H9 (cell line): ENCODE data around the gene RALGAPA2. TPM values are rescaled to one million over a fixed set of nuclear protein-coding genes. Genes with fewer than 3 reads are reported as not detected.

ENCODE experiments used
- DNase-seq: peaks from one replicate; pipeline ENCODE4 v3.0.0-alpha.2; 2017
- H2AFZ ChIP-seq: one replicate; pipeline ENCODE4 v1.6.1; 2013; ENCODE audit warnings: mild to moderate bottlenecking, low read length, control low read depth, moderate library complexity
- H2AK5ac ChIP-seq: 2 replicates; pipeline ENCODE4 v1.6.1; 2013; ENCODE audit warnings: low read length, control low read depth, mixed read lengths; ENCODE audit not compliant: insufficient read length
- H2BK120ac ChIP-seq: one replicate; pipeline ENCODE4 v1.6.1; 2013; ENCODE audit warnings: low read depth, mild to moderate bottlenecking, low read length, control low read depth, inconsistent platforms; ENCODE audit not compliant: poor library complexity, severe bottlenecking
- H2BK12ac ChIP-seq: 2 replicates; pipeline ENCODE4 v1.6.1; 2013; ENCODE audit warnings: low read length, control low read depth, mixed read lengths, low read depth; ENCODE audit not compliant: insufficient read length
- H2BK15ac ChIP-seq: 2 replicates; pipeline ENCODE4 v1.6.1; 2013; ENCODE audit warnings: low read depth, low read length, control low read depth
- H2BK20ac ChIP-seq: one replicate; pipeline ENCODE4 v1.6.1; 2013; ENCODE audit warnings: low read depth, mild to moderate bottlenecking, low read length, control low read depth, inconsistent platforms; ENCODE audit not compliant: poor library complexity, severe bottlenecking
- H2BK5ac ChIP-seq: 2 replicates; pipeline ENCODE4 v1.6.1; 2013; ENCODE audit warnings: low read length, control low read depth, mixed read lengths; ENCODE audit not compliant: insufficient read length
- H3K14ac ChIP-seq: 2 replicates; pipeline ENCODE4 v1.6.1; 2013; ENCODE audit warnings: low read length, control low read depth; ENCODE audit not compliant: insufficient read depth
- H3K18ac ChIP-seq: 2 replicates; pipeline ENCODE4 v1.6.1; 2013; ENCODE audit warnings: low read depth, mild to moderate bottlenecking, mixed read lengths, low read length, control low read depth; ENCODE audit not compliant: insufficient read length
- H3K23ac ChIP-seq: 2 replicates; pipeline ENCODE4 v1.6.1; 2013; ENCODE audit warnings: low read length, control low read depth, mixed read lengths, low read depth; ENCODE audit not compliant: insufficient read length
- H3K23me2 ChIP-seq: 2 replicates; pipeline ENCODE4 v1.6.1; 2013; ENCODE audit warnings: low read depth, mild to moderate bottlenecking, mixed read lengths, low read length, control low read depth; ENCODE audit not compliant: insufficient read length, poor library complexity, severe bottlenecking
- H3K27ac ChIP-seq: 2 replicates; pipeline ENCODE4 v1.5.1; 2013; ENCODE audit warnings: low read length, control low read depth, mixed read lengths, low read depth; ENCODE audit not compliant: insufficient read length
- H3K27me3 ChIP-seq: 2 replicates; pipeline ENCODE4 v1.6.1; 2013; ENCODE audit warnings: low read length, control low read depth, inconsistent platforms; ENCODE audit not compliant: insufficient read depth
- H3K4ac ChIP-seq: 2 replicates; pipeline ENCODE4 v1.6.1; 2013; ENCODE audit warnings: low read depth, mild to moderate bottlenecking, control low read depth, inconsistent platforms, low read length, moderate library complexity
- H3K4me1 ChIP-seq: 2 replicates; pipeline ENCODE4 v1.6.1; 2013; ENCODE audit warnings: low read length, control low read depth, inconsistent platforms; ENCODE audit not compliant: insufficient read depth
- H3K4me2 ChIP-seq: 2 replicates; pipeline ENCODE4 v1.6.1; 2013; ENCODE audit warnings: low read length, control low read depth, mixed read lengths; ENCODE audit not compliant: insufficient read length, insufficient read depth
- H3K56ac ChIP-seq: 2 replicates; pipeline ENCODE4 v1.6.1; 2013; ENCODE audit warnings: low read depth, mild to moderate bottlenecking, mixed read lengths, low read length, control low read depth; ENCODE audit not compliant: insufficient read length
- H3K79me1 ChIP-seq: 2 replicates; pipeline ENCODE4 v1.6.1; 2013; ENCODE audit warnings: low read depth, mild to moderate bottlenecking, moderate library complexity, low read length, control low read depth, inconsistent platforms; ENCODE audit not compliant: insufficient read depth, poor library complexity, severe bottlenecking
- H3K79me2 ChIP-seq: 2 replicates; pipeline ENCODE4 v1.6.1; 2013; ENCODE audit warnings: low read length, control low read depth, inconsistent platforms; ENCODE audit not compliant: insufficient read depth
- H3K9ac ChIP-seq: 2 replicates; pipeline ENCODE4 v1.6.1; 2013; ENCODE audit warnings: low read length, control low read depth, mixed read lengths; ENCODE audit not compliant: insufficient read length; ENCODE audit errors: extremely low read depth
- H3K9me3 ChIP-seq: one replicate; pipeline ENCODE4 v1.6.1; 2013; ENCODE audit warnings: low read depth, low read length, inconsistent platforms; ENCODE audit not compliant: control insufficient read depth
- H3T11ph ChIP-seq: one replicate; pipeline ENCODE4 v1.6.1; 2013; ENCODE audit warnings: mild to moderate bottlenecking, low read length, control low read depth, inconsistent platforms
- H4K20me1 ChIP-seq: one replicate; pipeline ENCODE4 v1.6.1; 2013; ENCODE audit not compliant: control insufficient read depth, insufficient read length, insufficient read depth
- H4K5ac ChIP-seq: 2 replicates; pipeline ENCODE4 v1.6.1; 2013; ENCODE audit warnings: low read depth, mild to moderate bottlenecking, mixed read lengths, low read length, control low read depth; ENCODE audit not compliant: insufficient read length
- H4K8ac ChIP-seq: replicated peaks from 2 replicates; pipeline ENCODE4 v1.6.1; 2013; ENCODE audit warnings: low read length, control low read depth, mixed read lengths, low read depth; ENCODE audit not compliant: insufficient read length
- H4K91ac ChIP-seq: 2 replicates; pipeline ENCODE4 v1.6.1; 2013; ENCODE audit warnings: low read depth, mild to moderate bottlenecking, moderate library complexity, mixed read lengths, low read length, control low read depth; ENCODE audit not compliant: insufficient read length
- H3K27ac Mint-ChIP-seq, 3 experiments: 2 replicates in 2 of 3; 3 replicates in 1 of 3; pipeline ENCODE4 v1.8.0; 2020 to 2021; ENCODE audit warnings: mixed read lengths in 3 of 3, mild to moderate bottlenecking in 1 of 3, moderate library complexity in 1 of 3
- H3K27me3 Mint-ChIP-seq: 2 replicates; pipeline ENCODE4 v1.8.0; 2021; ENCODE audit warnings: low read depth, mild to moderate bottlenecking, moderate library complexity, mixed read lengths
- H3K36me3 Mint-ChIP-seq, 3 experiments: 2 replicates in 2 of 3; 3 replicates in 1 of 3; pipeline ENCODE4 v1.8.0; 2020 to 2021; ENCODE audit warnings: low read depth in 3 of 3, mixed read lengths in 3 of 3; ENCODE audit not compliant: insufficient read depth in 1 of 3
- H3K4me1 Mint-ChIP-seq, 2 experiments: 2 replicates each; pipeline ENCODE4 v1.8.0; 2020; ENCODE audit warnings: mixed read lengths in 2 of 2
- H3K4me3 Mint-ChIP-seq, 2 experiments: 2 replicates in 1 of 2; 3 replicates in 1 of 2; pipeline ENCODE4 v1.8.0; 2020 to 2021; ENCODE audit warnings: mild to moderate bottlenecking in 2 of 2, mixed read lengths in 2 of 2, moderate library complexity in 1 of 2
- H3K9me3 Mint-ChIP-seq, 2 experiments: 2 replicates in 1 of 2; 3 replicates in 1 of 2; pipeline ENCODE4 v1.8.0; 2020; ENCODE audit warnings: mild to moderate bottlenecking in 2 of 2, mixed read lengths in 2 of 2, moderate library complexity in 1 of 2
- total RNA-seq: library from RNA; stranded (reverse); gene quantifications from 2 replicates; pipeline ENCODE4 v1.2.1, GENCODE V29; 2021
- TF ChIP-seq, protein P1 (sequence below): fragments of 200-600 bp; sonication (generic); conservative IDR thresholded peaks from 3 replicates; pipeline ENCODE4 v1.8.0; 2021; ENCODE audit warnings: antibody characterized with exemption, mild to moderate bottlenecking

The RALGAPA2 gene
- total RNA-seq, 1 experiment from 2014 or later = 16.6 TPM

- Histone ChIP-seq H3K27me3 (no peaks in the 10 kb centered on the region), H4K8ac (no peak overlapping the region), H3K9ac (no peak overlapping the region), H2BK12ac (no peak overlapping the region), H2BK120ac (no peak overlapping the region), H2BK15ac (no peak overlapping the region), H4K91ac (no peak overlapping the region), H3K79me1 (no peaks in the 10 kb centered on the region), H3K4me1 (no peaks in the 10 kb centered on the region; the same call in 1 of the 2 replicates), H3K23ac (no peak overlapping the region), H2BK20ac (no peak overlapping the region), H3K9me3 (no peaks in the 10 kb centered on the region), H2AK5ac (no peak overlapping the region), H3K14ac (no peak overlapping the region), H2BK5ac (no peak overlapping the region), H3T11ph (no peak overlapping the region), H4K5ac (no peak overlapping the region), H3K4me2 (no peak overlapping the region), H3K56ac (no peak overlapping the region), H3K27ac (no peak overlapping the region), H3K4ac (no peak overlapping the region), H3K79me2 (no peaks in the 10 kb centered on the region), H3K18ac (no peak overlapping the region), H4K20me1 (no peaks in the 10 kb centered on the region), H3K23me2 (no peaks in the 10 kb centered on the region), H2AFZ (no peak overlapping the region)
- no peak overlapping the region for H3K4me3 Mint-ChIP-seq
- DNase-seq = no peak
- no peaks in the 10 kb centered on the region for H3K27me3 Mint-ChIP-seq
- H3K36me3 Mint-ChIP-seq = no peaks in the 10 kb centered on the region
- no peaks in the 10 kb centered on the region for H3K9me3 Mint-ChIP-seq
- TF ChIP-seq, protein P1, sequence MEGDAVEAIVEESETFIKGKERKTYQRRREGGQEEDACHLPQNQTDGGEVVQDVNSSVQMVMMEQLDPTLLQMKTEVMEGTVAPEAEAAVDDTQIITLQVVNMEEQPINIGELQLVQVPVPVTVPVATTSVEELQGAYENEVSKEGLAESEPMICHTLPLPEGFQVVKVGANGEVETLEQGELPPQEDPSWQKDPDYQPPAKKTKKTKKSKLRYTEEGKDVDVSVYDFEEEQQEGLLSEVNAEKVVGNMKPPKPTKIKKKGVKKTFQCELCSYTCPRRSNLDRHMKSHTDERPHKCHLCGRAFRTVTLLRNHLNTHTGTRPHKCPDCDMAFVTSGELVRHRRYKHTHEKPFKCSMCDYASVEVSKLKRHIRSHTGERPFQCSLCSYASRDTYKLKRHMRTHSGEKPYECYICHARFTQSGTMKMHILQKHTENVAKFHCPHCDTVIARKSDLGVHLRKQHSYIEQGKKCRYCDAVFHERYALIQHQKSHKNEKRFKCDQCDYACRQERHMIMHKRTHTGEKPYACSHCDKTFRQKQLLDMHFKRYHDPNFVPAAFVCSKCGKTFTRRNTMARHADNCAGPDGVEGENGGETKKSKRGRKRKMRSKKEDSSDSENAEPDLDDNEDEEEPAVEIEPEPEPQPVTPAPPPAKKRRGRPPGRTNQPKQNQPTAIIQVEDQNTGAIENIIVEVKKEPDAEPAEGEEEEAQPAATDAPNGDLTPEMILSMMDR = no peak
- peaks cover 10 to 15% of the 10 kb centered on the region in 2 experiments for H3K4me1 Mint-ChIP-seq
- H3K27ac Mint-ChIP-seq = no peak overlapping the region
Measured at GRCh38 chr20:20561841-20562240, 150.6 kb downstream of the RALGAPA2 start.
